Lower leg skin (tissue), 4 donors: ENCODE results near the gene INO80E. TPM values are rescaled to one million over a fixed set of nuclear protein-coding genes. Genes with fewer than 3 reads are reported as not detected.

ENCODE experiments used
- DNase-seq, 2 donors: peaks; one replicate each; pipeline ENCODE4 v3.0.0-alpha.2; 2019; ENCODE audit warnings: low spot score in 2 of 2
- H3K4me3 ChIP-seq: fragments of 200-600 bp; sonication (generic); 2 replicates; pipeline ENCODE4 v1.5.1; 2017; ENCODE audit warnings: mild to moderate bottlenecking, low read depth; ENCODE audit not compliant: poor library complexity, severe bottlenecking
- POLR2A ChIP-seq, 2 donors: fragments of 450-650 bp; IDR thresholded peaks; one replicate each; pipeline ENCODE4 v1.6.1; 2016 to 2017; ENCODE audit warnings: antibody characterized with exemption in 2 of 2, mild to moderate bottlenecking in 1 of 2, moderate library complexity in 1 of 2
- WGBS, 2 donors: methylation state at CpG; one replicate each; pipeline ENCODE4 v1.1.5; 2018; 5-methylcytosine and 5-hydroxymethylcytosine counted together
- intact Hi-C: fragments of 100-400 bp; cut with DNase I; formaldehyde crosslinking; loops from one replicate; pipeline ENCODE4 v1.15.0; 2023; ENCODE audit warnings: low total_unique reads
- total RNA-seq, 4 donors: library from RNA; depleted of rRNA; stranded (reverse); fragments of >200 nt; gene quantifications; one replicate each; pipeline ENCODE4 v1.1.0, GENCODE V29; 2016
- TF ChIP-seq, protein P1 (sequence below), 3 donors: fragments of 450-650 bp; IDR thresholded peaks; one replicate each; pipeline ENCODE4 v1.5.1; 2016; ENCODE audit warnings: antibody characterized with exemption in 3 of 3, mild to moderate bottlenecking in 3 of 3, moderate library complexity in 2 of 3

Gene INO80E
- total RNA-seq, 4 donors from 2014 or later, result 40.9 to 157 (median 61.8) TPM

DNA sequence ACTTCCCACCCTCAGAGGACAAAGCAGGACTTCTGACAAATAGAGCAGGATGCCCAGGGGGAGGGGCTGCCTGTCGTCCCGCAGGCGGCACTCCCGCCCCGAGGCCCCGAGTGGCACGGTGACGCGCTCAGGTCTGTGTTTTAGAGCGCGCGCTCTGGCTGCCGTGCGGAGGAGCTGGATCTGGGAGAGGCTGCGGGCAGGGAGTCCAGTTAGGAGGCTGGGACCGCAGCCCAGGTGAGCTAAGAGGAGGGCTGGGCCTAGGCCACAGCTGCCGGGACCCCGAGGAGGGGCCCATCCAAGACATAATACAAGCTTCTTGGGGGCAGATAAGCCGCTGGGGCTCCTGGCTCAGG is 8.4 kb downstream of the INO80E start:
- 60 to 64% methylated on average over 19 of the region's 19 CpGs for whole genome bisulfite sequencing, 2 donors
- no peak for DNase-seq
- TF ChIP-seq POLR2A (IDR thresholded peaks at IDR 0.05), result no peak
- no peak overlapping the region for H3K4me3 ChIP-seq
- intact Hi-C loops, result no loop called here

DNA sequence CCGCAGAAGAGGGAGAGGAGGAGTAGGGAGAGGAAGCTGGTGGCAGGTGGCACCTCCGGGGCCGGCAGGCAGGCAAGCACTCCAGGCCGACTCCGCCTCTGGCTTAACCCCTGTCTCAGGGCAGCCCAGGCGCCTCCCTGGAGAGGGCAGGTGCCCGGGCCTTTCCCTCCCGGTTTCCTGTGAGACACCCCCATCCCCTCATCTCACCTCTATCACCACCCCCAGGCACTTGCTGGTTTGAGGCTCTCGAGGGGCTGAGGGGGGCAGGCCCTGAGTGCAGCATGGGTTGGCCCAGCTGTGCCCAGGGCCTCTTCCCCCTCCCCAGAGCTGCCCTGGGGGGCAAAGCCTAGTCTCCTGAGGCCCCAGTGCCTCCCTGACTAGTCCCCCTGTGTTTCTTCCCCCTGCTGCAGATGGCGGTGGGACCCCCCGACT is 8.8 kb downstream of the INO80E start:
- no peak overlapping the region for H3K4me3 ChIP-seq
- TF ChIP-seq, protein P1, sequence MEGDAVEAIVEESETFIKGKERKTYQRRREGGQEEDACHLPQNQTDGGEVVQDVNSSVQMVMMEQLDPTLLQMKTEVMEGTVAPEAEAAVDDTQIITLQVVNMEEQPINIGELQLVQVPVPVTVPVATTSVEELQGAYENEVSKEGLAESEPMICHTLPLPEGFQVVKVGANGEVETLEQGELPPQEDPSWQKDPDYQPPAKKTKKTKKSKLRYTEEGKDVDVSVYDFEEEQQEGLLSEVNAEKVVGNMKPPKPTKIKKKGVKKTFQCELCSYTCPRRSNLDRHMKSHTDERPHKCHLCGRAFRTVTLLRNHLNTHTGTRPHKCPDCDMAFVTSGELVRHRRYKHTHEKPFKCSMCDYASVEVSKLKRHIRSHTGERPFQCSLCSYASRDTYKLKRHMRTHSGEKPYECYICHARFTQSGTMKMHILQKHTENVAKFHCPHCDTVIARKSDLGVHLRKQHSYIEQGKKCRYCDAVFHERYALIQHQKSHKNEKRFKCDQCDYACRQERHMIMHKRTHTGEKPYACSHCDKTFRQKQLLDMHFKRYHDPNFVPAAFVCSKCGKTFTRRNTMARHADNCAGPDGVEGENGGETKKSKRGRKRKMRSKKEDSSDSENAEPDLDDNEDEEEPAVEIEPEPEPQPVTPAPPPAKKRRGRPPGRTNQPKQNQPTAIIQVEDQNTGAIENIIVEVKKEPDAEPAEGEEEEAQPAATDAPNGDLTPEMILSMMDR (IDR thresholded peaks at IDR 0.05), result no peak
- no peak for TF ChIP-seq POLR2A (IDR thresholded peaks at IDR 0.05)
- 58 to 62% methylated on average over 5 to 9 of the region's 11 CpGs for WGBS, 2 donors
- DNase-seq, result no peak
- intact Hi-C loops, result no loop called here

DNA sequence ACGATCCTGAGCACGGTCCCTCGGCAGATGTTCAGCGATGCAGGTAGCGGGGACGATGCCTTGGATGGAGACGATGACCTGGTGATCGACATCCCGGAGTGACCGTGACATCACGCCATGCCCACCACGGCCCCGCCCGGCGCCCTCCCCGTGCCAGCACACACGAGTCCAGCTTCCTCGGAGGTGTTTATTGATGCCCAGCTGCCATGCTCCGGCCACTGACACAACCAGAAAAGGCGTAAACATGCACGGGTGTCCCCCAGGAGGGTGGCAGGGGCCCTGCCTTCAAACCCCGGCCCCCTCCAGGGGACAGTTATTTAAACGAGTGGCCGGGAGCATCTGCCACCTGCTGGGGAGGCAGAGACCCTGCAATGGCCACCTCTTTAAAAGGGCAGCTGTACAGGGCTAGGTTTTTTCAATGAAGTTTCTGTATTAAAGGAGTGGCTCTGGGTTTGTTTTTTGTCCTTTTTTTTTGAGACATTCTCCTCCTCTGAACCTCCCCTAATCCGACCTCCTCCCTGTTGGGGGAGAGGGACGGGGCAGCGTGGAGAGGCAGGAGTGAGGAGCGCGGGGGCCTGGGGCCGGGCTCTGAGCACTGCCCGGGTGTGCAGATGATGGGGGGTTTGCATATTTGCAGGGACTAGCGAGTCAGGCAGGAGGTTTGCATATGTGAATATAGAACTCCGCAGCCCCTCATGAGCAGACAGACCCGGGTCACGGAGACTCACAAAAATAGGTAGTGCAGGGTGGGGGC is 9.5 kb downstream of the INO80E start:
- H3K4me3 ChIP-seq, result no peak overlapping the region
- DNase-seq, result no peak
- intact Hi-C loops, result no loop called here
- TF ChIP-seq, protein P1 (IDR thresholded peaks at IDR 0.05), result no peak
- no peak for TF ChIP-seq POLR2A (IDR thresholded peaks at IDR 0.05)
- WGBS, 2 donors, result 56 to 61% methylated on average over 35 of the region's 35 CpGs

DNA sequence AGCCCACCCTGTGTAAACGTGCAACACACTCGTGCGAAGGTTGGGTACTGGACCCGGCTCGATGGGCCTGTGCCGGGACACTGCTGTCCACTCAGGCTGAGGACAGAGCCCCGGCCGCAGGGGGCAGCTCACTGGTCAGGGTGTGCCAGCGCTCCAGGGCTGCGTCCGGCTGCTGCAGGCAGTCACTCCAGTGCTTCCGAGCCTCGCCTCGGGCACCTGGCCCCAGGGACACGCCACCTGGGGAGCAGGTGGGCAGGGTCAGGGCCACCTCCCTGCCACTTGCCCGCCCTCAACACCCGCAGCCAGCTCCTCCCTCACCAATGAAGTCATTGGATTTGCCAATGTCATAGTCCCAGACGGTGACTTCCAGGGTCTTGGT is 10.0 kb downstream of the INO80E start:
- TF ChIP-seq, protein P1 (IDR thresholded peaks at IDR 0.05), result no peak
- TF ChIP-seq POLR2A (IDR thresholded peaks at IDR 0.05), result no peak
- intact Hi-C loops, result no loop called here
- 69 to 72% methylated on average over 8 to 9 of the region's 18 CpGs for WGBS, 2 donors
- H3K4me3 ChIP-seq, result no peak overlapping the region
- no peak for DNase-seq

DNA sequence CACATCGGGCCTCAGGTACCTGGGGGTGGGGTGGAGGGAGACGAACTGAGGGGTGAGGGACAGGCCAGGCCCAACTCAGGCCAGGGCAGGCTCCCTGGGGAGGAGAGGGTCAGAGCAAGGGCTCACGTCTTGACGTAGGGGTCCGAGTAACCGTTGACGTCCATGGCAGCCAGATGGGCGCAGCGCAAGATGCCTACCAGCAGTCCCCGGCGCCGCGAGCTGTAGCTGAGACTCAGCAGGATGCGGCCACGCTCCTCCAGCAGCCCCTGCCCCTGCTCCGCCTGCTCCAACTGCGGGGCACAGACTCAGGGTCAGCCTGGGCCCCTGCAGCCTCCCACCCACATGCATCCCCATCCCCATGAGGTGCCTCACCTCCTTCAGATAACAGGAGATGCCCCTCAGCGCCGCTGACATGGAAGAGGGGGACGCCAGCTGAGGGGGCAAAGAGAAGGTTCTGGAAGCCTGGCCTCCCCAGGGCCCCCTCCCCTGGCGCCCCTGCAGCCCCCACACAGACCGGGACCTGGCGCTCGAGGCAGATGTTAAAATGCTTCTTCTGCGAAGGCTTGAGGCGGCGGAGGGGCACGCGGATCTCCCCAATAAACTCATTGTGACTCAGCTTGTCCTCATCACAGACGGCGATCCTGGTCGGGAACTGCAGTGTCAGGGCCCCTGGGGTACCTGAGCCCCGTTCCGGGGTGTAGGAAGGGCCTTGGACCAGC is 10.8 kb downstream of the INO80E start:
- intact Hi-C loops, result no loop called here
- 69 to 78% methylated on average over 17 to 28 of the region's 34 CpGs for WGBS, 2 donors
- H3K4me3 ChIP-seq, result no peak overlapping the region
- no peak for TF ChIP-seq POLR2A (IDR thresholded peaks at IDR 0.05)
- TF ChIP-seq, protein P1 (IDR thresholded peaks at IDR 0.05), result no peak
- no peak for DNase-seq

DNA sequence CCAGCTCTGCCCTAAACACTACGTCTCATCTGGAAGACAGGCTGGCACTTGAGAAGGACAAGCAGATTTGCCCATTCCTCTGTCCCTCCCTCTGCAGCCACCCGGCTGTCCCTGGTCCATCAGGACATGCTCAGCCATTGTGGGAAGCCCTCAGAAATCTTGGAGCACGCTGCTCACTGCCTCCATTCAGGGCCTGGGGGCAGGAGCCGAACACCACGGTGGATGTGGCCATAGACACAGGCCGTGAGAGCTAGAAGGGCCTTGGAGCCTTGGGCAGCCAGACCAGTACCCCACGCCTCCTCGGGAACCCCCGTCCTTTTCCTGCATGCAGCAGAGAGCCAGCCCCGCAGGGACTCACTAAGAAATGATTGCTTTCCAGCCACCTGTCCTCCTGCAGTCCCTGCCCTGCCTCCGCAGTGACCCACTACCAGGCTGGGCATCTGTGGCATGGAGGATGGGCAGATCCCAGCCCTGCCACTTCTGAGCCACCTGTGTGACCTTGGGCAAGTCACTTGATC is 11.4 kb downstream of the INO80E start:
- TF ChIP-seq, protein P1 (IDR thresholded peaks at IDR 0.05), result no peak
- TF ChIP-seq POLR2A (IDR thresholded peaks at IDR 0.05), result no peak
- intact Hi-C loops, result no loop called here
- no peak for DNase-seq
- 62 to 66% methylated on average over 11 of the region's 11 CpGs for WGBS, 2 donors
- no peak overlapping the region for H3K4me3 ChIP-seq
